Stimulated activated CD4-positive, alpha-beta T cell treated with anti-CD3 and anti-CD28 coated beads, TNF-alpha, amount 100 ng/mL, for 24 hours (primary cell): ENCODE results near the gene PXN.

Experiments used
- DNase-seq, 3 experiments: peaks; one replicate each; pipeline ENCODE4 v3.0.0-alpha.2; 2020; ENCODE audit warnings: low read depth in 3 of 3

The PXN gene

GRCh38 chr12:120265473-120266179, at the start of gene PXN:
PXN (minus strand) TSS chr12:120265730; CDS start chr12:120265629, 101 bp downstream.
- peak; percentile 78 to 87 (median 83) for DNase-seq

- DNase-seq, result no peak
Measured at GRCh38 chr12:120314220-120314619, 48.7 kb upstream of the PXN start.

DNA sequence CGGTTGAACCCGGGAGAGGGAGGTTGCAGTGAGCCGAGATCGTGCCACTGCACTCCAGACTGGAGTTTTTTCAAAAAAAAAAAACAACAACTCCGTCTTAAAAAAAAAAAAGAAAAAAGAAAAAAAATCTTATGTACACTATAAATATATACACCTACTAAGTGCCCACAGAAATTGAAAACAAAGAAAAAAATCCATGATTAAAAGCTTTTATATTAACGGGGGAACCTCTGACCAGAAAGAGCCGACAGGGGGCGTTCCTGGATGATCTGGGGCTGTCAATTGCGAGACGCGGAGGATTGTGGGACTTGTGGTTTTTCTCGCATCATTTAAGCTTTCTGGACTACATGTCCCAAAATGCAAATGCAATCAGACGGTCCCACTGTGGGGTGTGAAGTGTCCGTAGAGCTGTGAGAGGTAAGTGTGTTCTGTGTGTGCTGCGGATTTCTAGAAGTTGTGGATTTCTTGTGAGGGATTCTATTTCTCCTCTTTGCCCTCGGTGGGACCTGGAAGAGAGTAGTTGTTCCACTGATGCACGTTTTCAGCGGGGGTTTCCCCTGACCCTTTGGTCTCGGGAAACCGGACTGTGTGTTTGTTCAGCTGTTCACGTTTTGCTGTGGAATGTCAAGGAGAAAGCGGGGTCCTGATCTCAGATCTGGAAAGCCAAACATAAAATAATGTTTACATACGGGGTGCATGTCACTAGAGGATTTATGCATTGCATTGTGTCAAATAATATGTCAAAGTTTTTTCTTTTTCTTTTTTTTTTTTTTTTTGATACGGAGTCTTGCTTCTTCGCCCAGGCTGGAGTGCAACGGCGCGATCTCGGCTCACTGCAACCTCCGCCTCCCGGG, 36.7 kb upstream of the PXN start, which contains the start of gene SIRT4:
Gene SIRT4 (plus strand): TSS at position 360 of the 854 bp plus-strand sequence. CDS start 1,241 bp downstream, outside the sequence.
- peak; percentile 78 to 86 (median 83) for DNase-seq

DNA sequence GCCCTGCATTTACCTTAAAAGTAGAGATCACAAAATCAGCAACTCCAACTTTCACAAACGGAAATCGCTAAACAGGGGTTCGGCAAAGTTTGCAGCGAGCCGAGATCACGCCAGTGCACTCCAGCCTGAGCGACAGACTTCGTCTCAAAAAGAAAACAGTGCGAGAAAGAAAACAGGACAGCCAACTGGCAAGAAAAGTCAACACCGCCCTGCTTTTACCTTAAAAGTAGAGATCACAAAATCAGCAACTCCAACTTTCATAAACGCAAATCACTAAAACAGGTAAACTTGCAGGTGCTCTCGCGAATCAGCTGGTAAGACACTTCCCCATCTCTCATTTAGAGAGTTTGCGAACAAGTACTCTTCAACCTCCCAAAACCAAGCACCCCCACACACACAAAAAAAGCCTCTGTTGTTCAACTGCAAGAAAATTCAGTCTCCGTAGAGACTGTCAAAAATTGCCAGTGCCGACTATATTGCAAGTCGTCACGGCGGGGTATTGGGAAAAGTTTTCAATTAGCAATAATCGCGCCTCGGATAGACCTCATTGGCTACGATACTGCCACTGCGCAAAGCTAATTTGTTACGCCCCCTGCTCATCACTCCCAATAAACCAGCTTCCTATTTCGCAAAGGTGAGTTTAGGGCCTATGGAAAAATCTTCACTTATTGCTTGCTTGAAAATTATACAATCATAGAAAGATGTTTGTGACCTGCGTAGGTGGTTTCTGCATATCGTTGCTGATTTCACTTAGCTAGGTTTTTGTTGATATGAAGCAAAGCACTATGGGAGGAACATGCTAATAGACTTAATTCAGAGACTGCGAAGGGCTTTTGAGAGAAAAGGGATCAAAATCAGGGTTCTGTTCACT, 27.4 kb upstream of the PXN start, which contains the start of gene RNU4-1:
Gene RNU4-1 (minus strand): TSS at position 577 of the 871 bp plus-strand sequence.
- DNase-seq, result peak; percentile 67 to 80 (median 71)

DNA sequence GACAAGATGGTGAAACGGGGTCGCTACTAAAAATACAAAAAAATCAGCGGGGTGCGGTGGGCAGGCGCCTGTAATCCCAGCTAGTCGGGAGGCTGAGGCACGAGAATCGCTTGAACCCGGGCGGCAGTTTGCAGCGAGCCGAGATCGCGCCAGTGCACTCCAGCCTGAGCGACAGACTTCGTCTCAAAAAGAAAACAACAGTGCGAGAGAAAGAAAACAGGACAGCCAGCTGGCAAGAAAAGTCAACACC, 26.8 kb upstream of the PXN start:
- peak in 1 of 3 experiments; percentile 2 for DNase-seq

DNA sequence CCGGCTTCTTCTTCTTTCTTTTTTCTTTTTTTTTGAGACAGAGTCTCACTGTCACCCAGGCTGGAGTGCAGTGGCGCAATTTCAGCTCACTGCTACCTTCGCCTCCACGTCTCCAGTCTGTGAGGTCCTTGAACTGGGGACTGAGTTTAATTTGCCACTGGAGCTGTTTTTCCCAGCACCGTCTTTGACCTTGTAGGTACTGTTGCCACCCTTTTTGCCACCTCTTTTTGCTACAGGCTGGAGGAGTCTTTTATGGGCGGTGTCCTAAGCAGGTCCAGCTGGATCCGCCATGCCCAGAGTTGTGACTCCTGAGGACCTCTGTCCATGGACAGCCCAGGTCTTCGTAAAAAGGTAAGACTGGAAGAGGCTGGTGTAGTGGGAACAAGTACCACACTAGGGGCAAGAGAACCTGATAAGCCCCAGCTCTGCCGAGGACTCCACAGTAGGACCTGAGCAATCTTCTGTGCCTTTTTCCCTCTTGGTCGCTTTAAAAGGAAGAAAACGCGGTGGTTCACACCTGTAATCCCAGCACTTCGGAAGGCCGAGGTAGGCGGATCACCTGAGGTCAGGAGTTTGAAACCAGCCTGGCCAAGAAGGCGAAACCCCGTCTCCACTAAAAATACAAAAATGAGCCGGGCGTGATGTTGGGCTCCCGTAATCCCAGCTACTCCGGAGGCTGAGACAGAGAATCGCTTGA, 25.2 kb upstream of the PXN start:
- DNase-seq, result peak in 2 of 3 experiments; percentile 20 to 37

DNA sequence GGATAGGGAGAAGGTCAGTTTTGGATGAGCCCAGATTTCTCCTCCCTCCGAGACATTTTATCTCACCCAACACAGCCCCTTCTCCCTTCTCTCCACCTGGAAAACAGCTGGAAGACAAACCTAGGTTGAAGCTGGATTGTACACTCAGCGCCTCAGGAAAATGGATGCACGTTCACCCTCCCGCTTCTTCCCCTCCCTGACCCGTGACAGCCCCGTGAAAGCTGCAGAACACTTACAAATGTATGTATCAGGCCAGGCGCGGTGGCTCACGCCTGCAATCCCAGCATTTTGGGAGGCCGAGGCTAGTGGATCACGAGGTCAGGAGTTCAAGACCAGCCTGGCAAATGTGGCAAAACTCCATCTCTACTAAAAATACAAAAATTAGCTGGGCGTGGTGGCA, 22.0 kb upstream of the PXN start:
- no peak for DNase-seq

DNA sequence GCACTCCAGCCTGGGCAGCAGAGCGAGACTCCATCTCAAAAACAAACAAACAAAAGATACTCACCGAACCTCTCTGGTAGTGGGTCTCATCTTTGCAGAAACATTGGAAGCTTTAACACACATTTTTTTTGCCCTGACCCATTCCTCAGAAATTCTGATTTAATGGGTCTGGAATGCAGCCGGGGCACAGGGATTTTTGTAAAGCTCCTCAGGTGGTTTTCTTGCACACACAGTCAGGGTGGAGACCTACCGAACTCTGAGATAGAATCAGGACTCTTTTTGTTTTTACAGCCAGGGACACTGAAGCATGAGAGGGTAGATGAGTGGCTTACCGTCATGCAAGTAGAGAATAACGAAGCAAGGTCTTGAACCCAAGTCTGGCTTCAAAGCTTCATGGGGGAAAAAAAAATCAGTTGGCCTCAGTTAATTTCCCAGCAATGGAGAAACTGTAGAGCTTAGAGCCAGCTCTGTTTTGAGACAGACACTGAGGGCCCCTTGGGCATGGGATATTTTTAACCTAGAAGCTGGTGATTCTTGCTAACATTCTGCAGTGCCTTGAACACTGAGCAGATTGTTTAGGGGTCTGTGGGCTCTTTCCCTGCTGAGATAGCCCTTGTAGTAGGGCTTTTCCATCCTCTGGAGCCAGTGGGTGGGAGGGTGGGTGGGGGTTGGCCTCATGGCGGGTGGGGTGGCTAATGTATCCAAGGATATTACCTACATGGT, 21.4 kb upstream of the PXN start:
- no peak for DNase-seq

- no peak for DNase-seq
Measured at GRCh38 chr12:120284381-120284780, 18.9 kb upstream of the PXN start.

GRCh38 chr12:120283318-120283717, 17.8 kb upstream of the PXN start:
- no peak for DNase-seq

- no peak for DNase-seq
Measured at GRCh38 chr12:120278137-120279069, 12.9 kb upstream of the PXN start.

DNA sequence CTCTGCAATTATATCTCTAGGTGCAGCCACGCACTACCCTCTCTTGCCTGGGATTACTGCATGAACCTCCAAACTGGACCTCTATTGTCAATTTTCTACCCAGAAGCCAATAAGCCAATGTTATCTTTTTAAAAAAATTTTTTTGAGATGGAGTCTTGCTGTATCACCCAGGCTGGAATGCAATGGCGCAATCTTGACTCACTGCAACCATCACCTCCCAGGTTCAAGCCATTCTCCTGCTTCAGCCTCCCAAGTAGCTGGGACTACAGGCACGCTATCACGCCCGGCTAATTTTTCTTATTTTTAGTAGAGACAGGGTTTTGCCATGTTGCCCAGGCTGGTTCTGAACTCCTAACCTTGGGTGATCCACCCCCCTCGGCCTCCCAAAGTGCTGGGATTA, 11.2 kb upstream of the PXN start:
- DNase-seq, result no peak

DNA sequence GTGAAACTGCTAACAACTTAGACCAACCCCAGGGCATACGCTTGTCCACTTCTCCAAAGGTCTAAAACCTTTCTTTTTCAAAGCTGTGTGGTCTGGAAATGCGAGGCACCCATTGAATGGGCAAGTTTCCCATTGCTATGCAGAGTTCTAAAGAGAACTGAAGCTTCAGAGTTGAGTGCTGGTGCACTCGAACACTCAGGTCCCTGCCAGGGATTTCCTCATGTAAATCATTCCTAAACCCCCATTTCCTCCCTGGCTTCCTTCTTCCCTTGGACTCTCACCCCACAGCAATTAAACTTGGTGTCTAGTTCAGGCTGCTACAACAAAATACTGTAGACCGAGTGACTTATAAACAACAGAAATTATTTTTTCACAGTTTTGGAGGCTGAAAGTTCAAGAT, 2.2 kb upstream of the PXN start:
- DNase-seq, result no peak

- no peak for DNase-seq
Measured at GRCh38 chr12:120266180-120266870, 795 bp upstream of the PXN start.

- DNase-seq, result no peak
Measured at GRCh38 chr12:120264904-120265472, 542 bp downstream of the PXN start.

DNA sequence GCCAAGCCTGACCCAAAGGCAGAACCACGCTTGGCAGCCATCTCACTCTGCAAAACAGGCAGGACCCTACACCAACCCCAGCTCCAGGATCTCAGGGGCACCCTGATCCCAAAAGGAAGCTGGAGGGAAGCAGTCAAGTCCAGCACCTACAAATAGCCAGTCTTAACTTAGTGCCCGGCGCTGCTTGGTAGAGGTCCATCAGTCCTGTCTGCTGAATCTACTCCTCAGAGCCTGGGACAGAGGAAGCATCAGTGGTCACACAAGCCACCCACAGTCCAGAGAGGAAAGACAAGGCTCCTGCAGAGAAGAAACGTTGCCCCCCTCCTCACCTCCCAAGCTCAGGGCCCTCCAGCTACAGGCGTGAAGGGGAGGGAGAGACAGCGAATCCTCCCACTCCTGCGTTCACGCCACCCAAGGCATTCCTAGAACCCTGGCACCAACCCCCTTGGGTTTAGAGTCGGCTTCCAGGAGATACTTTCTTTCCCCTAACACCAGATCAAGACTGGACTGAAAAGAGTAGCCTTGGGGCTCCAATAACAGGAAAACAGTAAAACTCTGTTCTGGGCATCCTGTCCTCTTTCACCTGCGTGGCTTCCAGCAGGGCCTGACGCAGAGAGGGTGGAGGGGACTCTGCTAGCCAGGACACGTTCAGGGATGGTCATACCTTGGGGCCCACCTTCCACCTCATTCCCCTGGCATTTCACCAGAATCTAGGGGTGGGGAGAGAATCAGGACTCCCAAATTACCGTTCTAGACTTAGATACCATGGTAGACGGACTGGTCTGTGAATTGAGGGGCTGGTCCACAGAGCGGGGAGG, 1.2 kb downstream of the PXN start:
- DNase-seq, result no peak

- DNase-seq, result no peak
Measured at GRCh38 chr12:120263748-120264085, 1.8 kb downstream of the PXN start.
